GM21360 (cell line): ENCODE measurements around the gene GPC3.
"Not testable (repeated sequence)": the region's sequence is repeated elsewhere in the genome, so short reads cannot be mapped to it uniquely, and the experiment has no call there.

Source experiments
- ATAC-seq: cut with Tn5 transposase; IDR thresholded peaks from one replicate; pipeline ENCODE4 v1.9.1; 2021; ENCODE audit warnings: mild to moderate bottlenecking, moderate library complexity; ENCODE audit not compliant: unreplicated experiment

Gene GPC3

GRCh38 chrX:133538148-133538547 lies 447.2 kb downstream of the GPC3 start:
- no peak for ATAC-seq

DNA sequence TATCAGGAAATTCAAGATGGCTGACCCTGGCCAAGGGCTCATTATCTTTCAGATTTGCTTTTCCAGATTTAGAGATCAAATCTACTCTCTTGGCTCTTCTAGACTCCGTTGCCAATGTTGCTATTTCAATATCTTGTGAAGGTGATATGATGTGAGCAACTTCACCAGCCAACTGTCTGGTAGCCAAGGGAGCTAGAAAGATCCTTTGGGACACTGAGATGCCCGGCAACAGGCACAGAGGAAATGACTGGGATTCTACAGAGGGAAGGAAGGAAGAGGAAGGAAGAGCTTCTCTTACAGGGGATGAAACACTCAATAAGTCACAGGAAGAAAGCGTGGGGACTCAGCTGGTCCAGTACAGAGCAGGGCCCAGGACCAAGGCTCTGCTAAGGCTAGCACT lies 448.3 kb downstream of the GPC3 start:
- ATAC-seq = no peak

DNA sequence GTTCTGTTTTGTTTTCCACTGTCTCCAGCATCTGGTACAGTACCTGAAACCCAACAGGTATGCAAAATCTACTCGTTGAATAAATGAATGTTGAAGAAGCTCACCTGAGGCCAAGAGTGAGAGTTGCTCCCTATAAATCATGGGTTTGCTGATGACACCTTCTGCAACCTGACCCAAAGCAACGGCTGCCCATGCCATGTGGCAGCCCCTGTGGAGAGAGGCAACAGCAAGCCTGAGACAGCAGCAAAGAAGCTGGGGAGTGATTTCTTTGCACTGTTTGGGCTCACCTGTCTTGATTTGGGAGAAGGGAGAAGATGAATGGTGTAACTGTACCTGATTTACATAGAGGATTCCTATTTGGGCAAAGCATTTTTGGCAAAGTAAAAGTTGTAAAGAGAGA lies 450.3 kb downstream of the GPC3 start:
- ATAC-seq = no peak

DNA sequence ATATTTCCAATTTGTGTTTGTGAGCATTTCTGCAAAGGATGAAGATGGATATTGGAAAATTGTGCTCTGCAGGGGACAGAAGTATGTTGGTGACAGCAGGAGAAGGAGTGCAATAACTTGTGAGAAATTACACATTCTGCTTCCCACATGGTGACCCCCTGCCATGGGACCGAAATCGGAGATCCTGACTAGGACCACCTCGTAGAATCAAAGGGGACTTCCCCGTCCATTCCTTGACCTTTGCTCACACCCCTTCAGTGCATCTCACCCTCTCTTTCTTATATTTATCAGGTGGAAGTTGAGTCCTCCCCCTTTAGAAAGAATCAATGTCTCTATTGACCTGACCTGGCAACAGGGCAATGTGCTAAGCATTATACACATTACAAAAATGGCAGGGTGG lies 451.2 kb downstream of the GPC3 start:
- ATAC-seq = no peak

DNA sequence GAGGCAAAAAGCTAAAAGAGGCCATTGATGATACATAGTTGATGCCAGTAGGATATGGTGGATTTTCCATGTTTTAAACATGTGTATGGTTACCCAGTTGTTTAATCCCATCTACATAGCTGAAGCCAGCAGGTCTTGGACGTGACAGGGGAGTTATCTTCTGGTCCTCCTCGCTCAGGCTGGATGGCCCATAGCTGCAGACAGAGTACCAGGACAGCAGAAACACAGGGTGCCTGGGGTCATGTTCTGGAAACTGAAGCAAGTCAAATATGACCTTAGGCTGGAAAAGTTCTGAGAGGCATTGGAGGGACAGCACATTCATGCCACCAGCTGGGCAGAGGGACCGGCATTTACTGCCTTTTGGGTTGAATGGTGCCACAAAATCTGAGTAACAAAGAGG lies 452.1 kb downstream of the GPC3 start:
- no peak for ATAC-seq

- ATAC-seq = no peak
Observed at GRCh38 chrX:133530960-133531359, 454.4 kb downstream of the GPC3 start.

DNA sequence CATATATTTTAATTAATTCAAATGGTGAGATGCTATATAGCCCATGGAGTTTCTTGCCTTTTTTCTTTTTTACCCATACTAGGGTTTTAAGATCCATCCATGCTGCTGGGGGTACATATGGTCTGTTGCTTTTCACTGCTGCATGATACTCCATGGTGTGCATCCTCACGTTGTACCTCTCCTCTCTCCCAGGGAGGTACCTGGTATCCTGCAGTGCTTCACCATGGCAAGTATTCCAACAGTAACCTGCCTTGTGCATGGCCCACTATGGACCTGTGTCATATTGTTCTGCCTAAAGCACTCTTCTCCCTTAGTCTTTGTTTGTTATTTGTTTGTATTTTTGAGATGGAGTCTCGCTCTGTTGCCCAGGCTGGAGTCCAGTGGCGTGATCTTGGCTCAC lies 455.8 kb downstream of the GPC3 start:
- ATAC-seq = no peak

GRCh38 chrX:133527825-133528224 lies 457.6 kb downstream of the GPC3 start:
- ATAC-seq = no peak

GRCh38 chrX:133527415-133527814 lies 458.0 kb downstream of the GPC3 start:
- no peak for ATAC-seq

DNA sequence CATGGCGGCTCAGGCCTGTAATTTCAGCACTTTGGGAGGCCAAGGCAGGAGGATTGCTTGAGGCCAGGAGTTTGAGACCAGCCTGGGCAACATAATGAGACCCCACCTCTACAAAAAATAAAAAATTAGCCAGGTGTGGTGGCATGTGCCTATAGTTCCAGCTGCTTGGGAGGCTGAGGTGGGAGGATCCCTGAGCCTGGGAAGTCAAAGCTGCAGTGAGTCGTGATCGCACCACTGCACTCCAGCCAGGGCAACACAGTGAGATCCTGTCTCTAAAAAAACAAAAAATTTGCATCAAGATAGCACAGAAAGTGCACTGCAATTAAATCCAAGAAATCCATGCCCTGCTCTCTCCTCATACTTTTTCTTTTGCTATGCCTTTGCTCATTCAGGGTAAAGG lies 458.6 kb downstream of the GPC3 start:
- not testable (repeated sequence) for ATAC-seq

GRCh38 chrX:133523526-133523925 lies 461.9 kb downstream of the GPC3 start:
- ATAC-seq = no peak

DNA sequence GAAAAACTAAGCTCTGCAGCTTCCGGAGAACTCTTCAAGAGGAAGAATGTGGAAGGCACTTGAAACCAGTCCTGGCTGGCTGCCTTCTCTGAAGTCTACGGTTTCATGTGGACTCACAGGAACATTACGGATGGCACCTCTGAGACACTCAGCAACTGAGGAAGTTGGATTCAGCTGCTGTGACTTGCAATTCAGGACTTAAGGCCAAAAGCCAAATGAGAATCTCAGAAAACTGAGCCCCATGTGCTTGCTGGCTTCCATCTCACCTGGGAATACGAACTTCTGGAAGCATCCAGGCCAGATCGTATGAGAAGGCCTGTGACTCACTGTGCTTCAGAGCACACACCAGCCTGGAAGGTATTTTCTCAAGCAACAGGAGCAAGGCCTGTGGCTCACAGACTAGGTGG lies 462.3 kb downstream of the GPC3 start:
- ATAC-seq = no peak

- ATAC-seq = no peak
Observed at GRCh38 chrX:133516686-133517085, 468.7 kb downstream of the GPC3 start.

DNA sequence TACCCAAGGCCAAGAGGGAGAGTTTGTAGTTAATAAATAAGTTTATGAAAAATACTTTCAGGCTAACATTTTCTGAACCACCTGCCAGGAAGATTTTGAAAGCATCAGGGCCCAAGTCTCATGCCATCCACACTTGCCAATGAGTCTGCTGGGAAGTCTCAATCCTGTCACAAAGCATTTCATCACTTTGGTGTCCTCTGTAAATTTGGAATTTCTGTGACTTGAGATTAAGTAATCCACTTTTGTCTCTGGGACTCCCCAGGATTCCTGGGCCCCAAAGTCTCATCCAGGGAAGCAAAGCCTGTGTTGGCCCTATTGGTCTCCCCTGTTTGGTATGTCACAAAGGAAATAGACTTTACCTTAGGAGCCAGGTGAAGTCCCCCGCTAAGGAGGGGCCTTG lies 470.9 kb downstream of the GPC3 start:
- no peak for ATAC-seq

DNA sequence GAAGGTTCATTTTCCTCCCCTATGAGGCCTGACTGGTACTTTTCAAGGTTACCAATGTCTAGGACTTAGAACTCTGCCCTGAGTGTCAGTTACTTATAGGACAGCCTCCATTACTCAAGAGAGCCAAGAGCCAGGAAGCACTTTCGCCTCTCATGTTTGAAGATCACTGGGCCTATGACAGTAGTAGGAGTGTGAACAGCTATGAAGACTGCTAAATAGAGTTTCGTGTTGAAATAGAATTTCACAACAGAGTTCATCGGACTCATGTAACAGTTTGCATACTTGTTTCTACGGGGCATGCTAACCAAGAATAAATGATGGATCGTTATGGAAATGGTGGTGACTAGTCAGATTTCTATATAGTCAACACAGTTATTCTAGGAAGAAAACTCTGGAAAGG lies 472.3 kb downstream of the GPC3 start:
- ATAC-seq = no peak

DNA sequence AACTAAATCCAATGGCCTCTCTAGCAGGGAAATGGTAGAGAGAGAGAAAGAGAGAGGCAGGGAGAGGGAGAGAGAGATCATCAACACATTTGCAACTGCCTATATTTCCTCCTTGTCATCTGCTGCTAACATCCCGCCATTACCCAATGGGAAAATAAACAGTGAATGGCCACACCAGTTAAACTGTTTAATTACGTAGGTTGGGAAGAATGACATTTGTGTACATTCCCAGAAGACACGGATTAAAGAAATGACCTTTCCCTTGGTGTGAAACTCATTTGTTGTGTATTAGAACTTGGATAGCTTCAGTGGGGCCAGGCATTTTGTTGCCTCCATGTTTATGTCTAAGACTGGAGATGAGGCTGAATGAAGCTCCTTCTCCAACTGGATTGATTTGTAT lies 474.4 kb downstream of the GPC3 start:
- no peak for ATAC-seq

DNA sequence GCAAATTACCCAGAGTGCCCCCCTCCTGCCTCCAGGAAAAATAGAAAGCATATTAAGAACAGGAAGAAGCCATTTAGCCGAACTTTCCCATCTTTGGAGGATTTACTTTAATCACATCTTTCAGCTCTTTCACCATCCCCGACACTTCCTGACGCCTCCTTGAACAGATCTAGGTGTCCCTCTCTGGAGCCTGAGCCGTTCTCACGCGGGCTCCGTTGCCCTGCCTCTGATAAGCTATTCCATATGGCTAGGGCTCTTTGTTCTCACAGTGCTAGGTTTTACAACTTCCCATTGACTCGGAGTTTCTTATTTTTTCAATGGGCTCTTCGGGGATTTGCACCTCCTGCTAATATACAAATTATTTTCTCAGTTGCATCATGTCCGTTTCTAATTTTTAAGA lies 488.0 kb downstream of the GPC3 start:
- ATAC-seq = no peak

DNA sequence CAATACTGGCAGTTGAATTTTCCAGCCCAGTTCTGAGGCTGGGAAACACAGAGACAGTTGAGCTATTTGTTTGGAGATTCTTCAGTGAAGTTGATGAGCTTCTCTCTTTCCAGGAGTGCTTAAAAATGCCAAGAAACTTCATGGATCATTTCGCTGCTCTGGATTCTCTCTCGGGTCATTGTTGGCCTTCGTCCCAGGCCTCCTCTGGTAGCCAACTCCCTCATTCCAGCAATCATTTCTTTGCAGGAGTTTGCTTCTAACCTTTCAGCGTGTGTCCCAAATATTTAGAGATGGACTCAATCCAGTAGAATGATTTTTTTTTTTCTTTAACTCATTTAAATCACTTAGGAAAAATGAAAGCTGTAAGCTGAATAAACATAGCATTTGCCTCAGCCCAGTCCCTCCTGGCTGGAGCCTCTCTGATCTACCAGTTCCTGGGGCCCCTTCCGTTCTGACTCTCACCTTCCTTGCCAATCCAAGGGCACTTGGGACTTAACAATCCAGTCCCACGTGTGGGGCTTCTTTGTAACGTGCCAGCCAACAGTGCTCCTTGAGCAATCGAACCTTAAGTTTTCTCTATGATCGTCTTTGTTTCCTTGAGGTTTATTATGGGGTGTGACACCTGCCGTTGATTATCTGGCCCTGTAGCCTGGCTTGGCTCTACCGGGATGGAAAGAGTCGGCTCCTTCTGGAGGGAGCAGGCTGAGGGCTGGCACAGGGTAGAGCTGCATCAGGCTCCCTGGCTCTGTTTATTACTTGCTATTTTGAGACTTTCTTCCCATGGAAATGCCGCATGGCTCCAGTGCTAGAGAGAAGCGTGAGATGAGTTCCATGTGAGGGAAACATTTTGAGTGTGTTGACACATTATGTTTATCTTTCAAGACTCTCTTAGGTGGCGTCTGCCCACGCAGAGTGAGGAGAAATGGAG lies 489.7 kb downstream of the GPC3 start:
- no peak for ATAC-seq

GRCh38 chrX:133493366-133493765 lies 492.0 kb downstream of the GPC3 start:
- no peak for ATAC-seq

- no peak for ATAC-seq
Observed at GRCh38 chrX:133490955-133491354, 494.4 kb downstream of the GPC3 start.
